NB4 (cell line): Measurements from ENCODE around the gene PITPNM3.
"Not testable (repeated sequence)": the region's sequence is repeated elsewhere in the genome, so short reads cannot be mapped to it uniquely, and the experiment has no call there.

Source experiments
- DNase-seq: peaks from one replicate; pipeline ENCODE4 v3.0.0; 2010; ENCODE audit warnings: low read depth
- H3K4me3 ChIP-seq: one replicate; pipeline ENCODE4 v1.5.1; 2011; ENCODE audit warnings: mild to moderate bottlenecking, low read depth, low read length, moderate library complexity
- CTCF ChIP-seq: IDR thresholded peaks from one replicate; pipeline ENCODE4 v1.5.1; 2012; ENCODE audit warnings: low read depth, low read length
- MAX ChIP-seq: IDR thresholded peaks from 2 replicates; pipeline ENCODE4 v1.6.1; 2011; ENCODE audit warnings: low read depth, low read length
- MYC ChIP-seq: IDR thresholded peaks from 2 replicates; pipeline ENCODE4 v1.6.1; 2011; ENCODE audit warnings: low read depth, low read length
- POLR2A ChIP-seq: IDR thresholded peaks from 2 replicates; pipeline ENCODE4 v1.6.1; 2011; ENCODE audit warnings: mild to moderate bottlenecking; ENCODE audit not compliant: insufficient read length; ENCODE audit errors: extremely low read depth

Gene PITPNM3

GRCh38 chr17:6488008-6488539, 68.3 kb downstream of the PITPNM3 start:
- no peak for TF ChIP-seq MAX
- no peak for TF ChIP-seq CTCF
- TF ChIP-seq POLR2A = no peak
- no peak for TF ChIP-seq MYC
- no peak overlapping the region for H3K4me3 ChIP-seq
- no peak for DNase-seq

- DNase-seq = no peak
- TF ChIP-seq MYC (no peak), MAX (no peak), CTCF (no peak), POLR2A (no peak)
- no peak overlapping the region for H3K4me3 ChIP-seq
Measured at GRCh38 chr17:6487251-6488007, 68.9 kb downstream of the PITPNM3 start.

GRCh38 chr17:6485646-6486412, 70.5 kb downstream of the PITPNM3 start:
- TF ChIP-seq MYC = no peak
- no peak for TF ChIP-seq MAX
- no peak for TF ChIP-seq CTCF
- no peak for DNase-seq
- H3K4me3 ChIP-seq = no peak overlapping the region

GRCh38 chr17:6483507-6483906, 72.8 kb downstream of the PITPNM3 start:
- no peak overlapping the region for H3K4me3 ChIP-seq
- TF ChIP-seq POLR2A (no peak), MYC (no peak), CTCF (no peak)
- no peak for DNase-seq

GRCh38 chr17:6482796-6483195, 73.6 kb downstream of the PITPNM3 start:
- DNase-seq, H3K4me3 ChIP-seq: not testable (repeated sequence)

GRCh38 chr17:6482105-6482455, 74.3 kb downstream of the PITPNM3 start:
- no peak for DNase-seq
- H3K4me3 ChIP-seq = no peak overlapping the region
- TF ChIP-seq POLR2A (no peak), MYC (no peak), MAX (no peak), CTCF (no peak)
